Stimulated activated CD4-positive, alpha-beta T cell treated with anti-CD3 and anti-CD28 coated beads, TNF-alpha, amount 100 ng/mL, for 24 hours (primary cell): ENCODE measurements around the gene MAB21L2.
"Not testable (repeated sequence)": the region's sequence is repeated elsewhere in the genome, so short reads cannot be mapped to it uniquely, and the experiment has no call there.

Source experiments
- DNase-seq, 3 experiments: peaks; one replicate each; pipeline ENCODE4 v3.0.0-alpha.2; 2020; ENCODE audit warnings: low read depth in 3 of 3

Gene MAB21L2

DNA sequence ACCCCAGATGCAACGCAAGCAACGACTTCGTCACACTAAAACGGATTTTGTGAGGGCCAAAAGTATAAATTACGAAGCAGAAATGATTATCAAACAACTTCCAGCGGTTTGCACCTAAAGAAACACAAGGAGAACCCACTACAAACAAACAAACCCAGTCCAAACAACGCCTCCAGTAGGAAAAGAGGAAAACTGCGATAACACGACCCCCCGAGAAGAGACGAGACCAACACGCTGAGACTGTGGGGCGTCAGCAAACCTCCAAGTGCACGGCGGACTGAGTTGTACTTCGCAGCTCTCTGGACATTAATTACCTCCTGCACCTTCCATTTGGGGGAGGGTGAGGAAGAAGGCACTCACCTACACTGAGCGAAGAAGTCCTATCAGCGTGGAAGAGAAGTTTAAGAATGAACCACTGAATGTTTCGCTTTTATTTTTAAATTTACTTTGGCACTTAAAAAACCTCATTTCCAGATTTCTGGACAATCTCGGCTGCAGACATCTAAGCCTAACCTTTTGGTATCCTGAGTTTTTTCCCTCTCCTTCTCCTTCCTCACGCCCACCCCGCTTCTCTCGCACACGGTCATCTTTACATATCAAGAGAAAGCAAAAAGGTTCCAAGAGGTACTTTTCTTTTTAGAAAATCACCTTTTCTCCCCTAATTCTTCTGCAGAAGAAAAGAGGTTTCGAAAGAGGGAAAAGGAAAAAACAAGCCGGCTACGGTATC, at the start of gene MAB21L2:
MAB21L2 (plus strand) TSS at position 6 of the 727 bp plus-strand sequence. CDS start 879 bp downstream, outside the sequence.
- DNase-seq: no peak

DNA sequence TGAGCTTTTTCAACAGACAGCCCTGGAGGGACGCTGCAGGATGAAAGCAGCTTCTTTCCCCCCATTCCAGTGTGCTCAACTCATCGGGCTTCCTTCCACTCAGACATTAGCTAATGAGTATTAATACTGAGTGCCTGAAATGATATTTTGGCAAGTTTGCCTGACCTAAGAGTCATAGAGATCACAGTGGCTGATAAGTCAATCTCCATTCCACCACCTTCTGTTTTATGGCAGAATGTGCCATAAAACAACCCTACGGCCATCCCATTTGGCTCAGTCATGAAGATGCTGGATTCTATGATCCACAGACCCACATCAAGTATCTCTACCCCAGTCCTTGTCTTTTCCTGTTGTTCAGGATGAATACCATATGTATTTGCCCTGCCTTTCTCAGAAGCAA, 48.3 kb upstream of the MAB21L2 start:
- no peak for DNase-seq

DNA sequence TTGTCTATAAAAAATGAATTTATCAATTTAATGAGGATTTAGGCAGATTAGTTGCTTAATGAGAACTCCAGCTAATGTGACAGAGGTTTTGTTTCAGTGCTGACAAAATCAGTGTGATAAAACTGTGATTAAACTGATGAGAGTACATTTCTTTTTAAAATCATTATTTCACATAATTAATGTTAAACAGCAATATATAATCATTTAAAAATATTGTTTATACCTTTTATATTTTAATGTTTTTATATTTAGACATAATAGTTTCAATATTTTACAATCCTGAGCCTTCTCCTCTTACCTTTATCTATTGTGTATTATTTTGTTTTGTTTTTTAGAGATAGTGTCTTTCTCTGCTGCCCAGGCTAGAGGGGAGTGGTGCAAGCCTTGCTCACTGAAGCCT, 47.1 kb upstream of the MAB21L2 start:
- no peak for DNase-seq

DNA sequence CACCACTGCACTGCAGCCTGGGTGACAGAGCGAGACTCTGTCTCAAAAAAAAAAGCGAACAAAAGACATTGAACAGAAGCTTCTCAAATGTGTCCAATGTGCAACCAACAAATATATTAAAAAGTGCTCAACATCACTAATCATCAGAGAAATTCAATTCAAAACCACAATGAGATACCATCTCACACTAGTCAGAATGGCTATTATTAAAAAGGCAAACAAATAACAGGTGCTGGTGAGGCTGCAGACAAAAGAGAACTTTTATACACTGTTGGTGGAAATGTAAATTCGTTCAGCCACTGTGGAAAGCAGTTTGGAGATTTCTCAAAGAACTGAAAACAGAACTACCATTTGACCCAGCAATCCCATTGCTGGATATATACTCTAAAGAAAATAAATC, 44.0 kb upstream of the MAB21L2 start:
- DNase-seq: not testable (repeated sequence)

DNA sequence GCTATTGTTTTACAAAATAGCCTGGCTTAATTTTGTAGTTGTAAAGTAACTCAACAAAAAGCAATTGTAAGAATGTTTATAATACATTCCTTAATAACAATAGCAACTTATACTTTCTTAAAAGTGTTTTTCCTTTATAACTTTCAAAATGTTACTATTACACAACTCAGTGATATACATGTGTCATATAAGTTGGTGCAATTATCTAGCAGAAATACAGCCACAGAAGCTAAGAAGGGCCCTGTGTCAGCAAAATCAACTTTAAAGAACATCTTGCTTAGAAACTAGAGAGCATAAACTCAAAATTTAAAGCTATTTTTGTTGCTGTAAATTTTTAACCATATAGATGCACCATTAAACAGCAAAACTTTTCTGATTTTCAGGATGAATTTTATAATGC, 41.4 kb upstream of the MAB21L2 start:
- DNase-seq: no peak

DNA sequence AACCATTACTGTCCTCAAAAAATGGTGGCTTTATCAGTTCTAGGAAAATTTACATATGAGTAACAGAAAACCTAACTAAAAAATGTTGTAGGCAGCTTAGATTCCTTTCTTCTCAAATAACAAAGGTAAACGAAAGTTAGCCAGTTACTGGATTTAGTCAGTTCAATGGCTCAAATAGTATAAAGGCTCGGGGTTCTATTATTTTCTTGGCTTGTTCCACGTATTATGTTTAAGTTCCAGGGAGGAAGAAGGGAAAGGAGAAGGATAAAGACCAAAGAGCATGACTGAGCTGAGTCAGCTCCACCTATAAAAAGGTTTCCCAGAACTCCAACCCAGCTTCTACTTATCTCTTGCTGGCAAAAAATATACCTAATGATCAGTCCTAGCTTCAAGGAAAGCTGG, 41.0 kb upstream of the MAB21L2 start:
- no peak for DNase-seq

DNA sequence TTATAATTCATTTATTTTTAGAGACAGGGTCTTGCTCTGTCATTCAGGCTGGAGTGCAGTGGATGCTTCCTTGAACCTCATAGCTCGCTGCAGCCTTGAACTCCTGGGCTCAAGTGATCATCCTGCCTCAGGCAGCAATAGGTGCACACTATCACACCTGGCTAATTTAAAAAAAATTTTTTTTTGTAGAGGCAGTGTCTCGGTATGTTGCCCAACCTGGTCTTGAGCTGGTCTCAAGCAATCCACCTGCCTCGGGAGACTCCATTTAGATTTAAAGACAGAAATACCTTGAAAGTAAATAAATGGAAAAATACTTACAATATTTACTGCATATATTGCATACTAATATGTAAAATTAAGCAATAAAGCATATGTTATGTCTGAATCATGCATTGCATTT, 40.3 kb upstream of the MAB21L2 start:
- no peak for DNase-seq

DNA sequence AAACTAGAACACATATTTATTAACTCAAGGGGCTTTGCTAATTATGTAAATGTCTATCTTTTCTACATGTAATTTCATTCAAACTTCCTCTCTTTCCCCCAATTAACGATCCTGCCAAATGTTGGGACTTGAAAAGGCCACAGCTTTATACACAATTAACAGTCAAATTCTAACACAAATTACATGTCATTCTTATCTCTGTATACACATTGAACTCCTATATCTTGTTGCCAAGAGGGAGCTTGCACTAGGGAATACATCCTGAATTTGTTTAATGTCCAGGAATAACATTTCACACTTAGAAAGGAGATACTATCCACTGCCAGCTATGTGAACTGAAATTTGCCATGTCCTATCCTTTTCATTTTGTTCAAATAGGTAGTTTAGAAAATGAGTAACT, 38.9 kb upstream of the MAB21L2 start:
- DNase-seq: no peak

DNA sequence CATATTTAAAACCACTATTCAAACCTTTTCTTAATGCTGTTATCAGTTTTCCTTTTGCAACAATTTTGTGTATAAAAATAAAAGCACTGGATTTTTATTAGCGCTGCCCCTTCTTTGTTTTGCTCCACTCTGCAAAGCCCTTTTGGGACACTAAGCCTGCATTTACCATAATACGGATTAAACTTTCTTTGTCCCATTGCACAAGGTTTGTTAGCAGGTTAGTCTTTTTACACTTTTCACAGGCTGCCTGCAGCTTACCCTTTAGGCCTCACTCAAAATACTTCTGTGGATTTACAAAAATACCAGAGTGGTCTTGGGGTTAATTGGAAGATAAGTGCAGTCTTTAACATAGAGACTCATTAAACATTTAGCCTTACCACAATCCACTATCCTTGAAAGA, 35.7 kb upstream of the MAB21L2 start:
- no peak for DNase-seq

DNA sequence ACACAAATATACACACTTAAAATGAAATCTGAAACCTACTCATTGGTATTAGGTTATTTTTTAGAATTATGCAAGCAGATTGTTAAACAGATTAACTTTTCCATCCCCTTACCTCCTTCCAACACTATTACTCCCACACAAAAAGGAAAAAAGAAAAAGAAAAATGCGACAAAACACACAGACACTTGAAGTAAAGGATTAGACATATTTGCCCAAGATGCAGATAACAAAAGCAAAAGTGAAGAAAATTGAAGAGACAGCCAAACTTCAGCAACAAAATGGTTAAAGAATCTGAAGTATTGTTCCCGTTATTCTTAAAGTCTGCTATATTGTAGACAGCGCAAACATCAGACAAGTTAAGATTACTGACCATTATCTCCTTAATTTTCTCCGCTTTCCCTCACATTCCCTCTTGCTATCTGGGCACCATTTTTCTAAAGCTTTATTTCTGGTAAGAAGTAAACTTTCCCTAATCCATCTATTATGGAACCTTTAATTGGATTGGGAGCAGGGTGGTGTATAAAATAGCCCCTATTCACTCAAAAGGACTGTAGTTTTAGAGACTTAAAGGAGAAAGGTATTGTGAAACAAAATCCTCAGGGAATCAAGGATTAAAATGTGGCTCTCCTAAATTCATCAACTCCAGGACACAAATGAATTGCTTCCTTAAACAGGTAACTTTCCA, 34.7 kb upstream of the MAB21L2 start:
- DNase-seq: no peak

DNA sequence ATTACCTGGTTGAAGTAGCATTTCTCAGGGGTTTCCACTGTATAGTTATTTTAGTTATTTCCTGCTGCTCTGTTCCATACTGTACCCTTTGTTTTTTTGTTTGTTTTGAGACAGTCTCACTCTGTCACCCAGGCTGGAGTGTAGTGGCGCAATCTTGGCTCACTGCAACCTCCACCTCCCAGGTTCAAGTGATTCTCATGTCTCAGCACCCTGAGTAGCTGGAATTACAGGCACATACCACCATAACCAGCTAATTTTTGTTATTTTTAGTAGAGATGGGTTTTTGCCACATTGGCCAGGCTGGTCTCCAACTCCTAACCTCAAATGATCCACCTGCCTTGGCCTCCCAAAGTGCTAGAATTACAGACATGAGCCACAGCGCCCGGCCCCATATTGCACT, 24.1 kb upstream of the MAB21L2 start:
- not testable (repeated sequence) for DNase-seq

DNA sequence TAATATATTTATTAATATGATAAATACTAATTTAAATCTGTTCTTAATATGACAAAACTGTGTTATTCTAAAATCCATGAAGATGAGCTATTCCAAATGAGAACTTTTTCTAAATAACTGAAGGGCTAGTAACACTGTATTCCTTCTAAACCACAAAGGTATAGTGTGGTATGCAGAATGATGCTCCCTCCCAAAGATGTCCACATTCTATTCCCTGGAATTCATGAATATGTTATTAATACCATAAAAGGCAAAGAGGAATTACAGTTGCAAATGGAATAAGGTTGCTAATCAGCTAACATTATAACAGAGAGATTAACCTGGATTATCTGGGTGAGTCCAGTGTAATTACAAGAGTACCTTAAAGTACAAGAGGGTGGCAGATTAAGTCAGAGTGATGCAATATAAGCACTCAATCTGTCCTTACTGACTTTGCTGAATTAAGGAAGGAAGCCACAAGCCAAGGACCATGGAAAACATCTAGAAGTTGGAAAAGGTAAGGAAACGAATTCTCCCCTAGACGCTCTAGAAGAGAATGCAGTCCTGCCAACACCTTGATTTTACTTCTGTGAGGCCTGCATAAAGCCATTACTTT, 20.7 kb upstream of the MAB21L2 start:
- no peak for DNase-seq

DNA sequence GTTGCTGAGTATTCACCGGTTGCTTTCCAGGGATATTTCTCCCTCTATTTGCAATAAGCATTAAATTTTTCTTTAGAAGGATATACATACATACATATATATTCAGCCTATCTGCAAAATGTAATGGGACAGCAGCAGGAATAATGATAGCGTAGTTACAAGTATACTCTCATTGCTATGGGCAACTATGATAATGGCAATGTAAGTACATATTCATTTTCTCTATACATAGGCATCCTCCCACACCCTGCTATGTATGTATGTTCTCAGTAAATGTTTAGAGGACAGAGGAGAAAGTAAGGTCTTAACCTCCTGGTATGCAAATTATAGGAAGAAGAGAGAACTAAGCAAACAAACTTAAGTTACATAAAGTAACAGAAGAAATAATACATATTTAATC, 19.7 kb upstream of the MAB21L2 start:
- no peak for DNase-seq

DNA sequence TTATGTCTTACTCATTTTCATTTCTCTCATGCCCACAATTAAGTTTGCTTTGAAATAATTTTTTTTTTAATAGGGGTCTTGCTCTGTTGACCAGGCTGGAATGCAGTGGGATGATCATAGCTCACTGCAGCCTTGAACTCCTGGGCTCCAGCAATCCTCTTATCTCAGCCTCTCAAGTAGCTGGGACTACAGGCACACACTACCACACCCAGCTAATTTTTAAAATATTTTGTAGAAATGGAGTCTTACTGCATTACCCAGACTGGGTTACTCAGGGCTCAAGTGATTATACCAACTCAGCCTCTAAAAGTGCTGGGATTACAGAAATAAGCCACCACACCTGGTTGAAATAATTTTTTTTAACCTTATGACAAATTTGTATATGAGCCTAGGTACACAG, 19.2 kb upstream of the MAB21L2 start:
- DNase-seq: no peak

DNA sequence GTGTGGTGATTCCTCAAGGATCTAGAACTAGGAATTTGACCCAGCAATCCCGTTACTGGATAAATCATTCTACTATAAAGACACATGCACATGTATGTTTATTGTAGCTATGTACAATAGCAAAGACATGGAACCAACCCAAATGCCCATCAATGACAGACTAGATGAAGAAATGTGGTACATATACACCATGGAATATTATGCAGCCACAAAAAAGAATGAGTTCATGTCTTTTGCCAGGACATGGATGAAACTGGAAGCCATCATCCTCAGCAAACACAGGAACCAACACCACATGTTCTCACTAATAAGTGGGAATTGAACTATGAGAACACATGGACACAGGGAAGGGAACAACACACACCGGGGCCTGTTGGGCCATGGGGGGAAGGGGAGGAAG, 17.0 kb upstream of the MAB21L2 start:
- not testable (repeated sequence) for DNase-seq

DNA sequence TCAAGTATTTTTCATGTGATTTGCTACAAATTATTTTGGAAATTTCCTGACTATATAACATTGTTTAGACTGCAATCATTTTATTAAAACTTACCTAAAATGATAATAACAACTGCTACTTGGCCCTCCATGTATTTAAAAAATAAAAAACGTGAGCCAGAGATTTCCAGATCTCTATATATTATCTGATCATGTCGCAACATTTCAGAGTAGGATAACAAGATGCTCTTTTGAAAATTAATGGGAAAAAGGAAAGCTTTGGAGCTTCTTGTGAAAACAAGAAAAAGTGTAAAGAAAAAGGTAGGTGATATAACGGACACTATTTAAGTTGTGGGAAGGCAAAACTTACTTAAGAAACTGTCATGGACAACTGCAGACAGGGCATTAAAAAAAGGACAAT, 14.9 kb upstream of the MAB21L2 start:
- no peak for DNase-seq

DNA sequence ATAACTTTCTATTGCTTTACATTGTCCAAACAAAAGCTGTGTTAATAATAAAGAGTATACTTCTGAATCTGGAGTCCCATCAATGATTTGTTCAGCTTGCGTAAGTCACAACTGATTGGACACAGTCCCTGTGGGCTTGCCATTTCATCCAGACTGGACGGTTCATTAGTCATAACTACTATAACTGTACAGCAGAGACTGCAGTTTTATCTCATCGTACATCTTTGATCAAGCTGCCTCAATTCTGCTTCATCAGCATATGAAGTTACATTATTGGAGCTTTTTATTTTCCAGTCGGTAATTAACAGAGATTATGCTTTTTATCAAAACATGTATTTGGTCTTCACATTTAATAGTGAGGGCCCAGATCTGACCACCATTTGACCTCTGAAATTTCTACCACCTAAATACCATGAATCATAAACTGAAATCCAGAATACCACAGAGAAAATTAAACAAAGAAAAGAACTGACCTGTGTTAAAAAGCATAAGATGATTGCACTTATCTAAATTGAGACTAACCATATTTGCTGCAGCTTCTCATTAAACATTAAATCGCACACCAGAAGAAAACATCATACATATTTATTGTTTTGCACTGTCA, 12.5 kb upstream of the MAB21L2 start:
- DNase-seq: no peak

DNA sequence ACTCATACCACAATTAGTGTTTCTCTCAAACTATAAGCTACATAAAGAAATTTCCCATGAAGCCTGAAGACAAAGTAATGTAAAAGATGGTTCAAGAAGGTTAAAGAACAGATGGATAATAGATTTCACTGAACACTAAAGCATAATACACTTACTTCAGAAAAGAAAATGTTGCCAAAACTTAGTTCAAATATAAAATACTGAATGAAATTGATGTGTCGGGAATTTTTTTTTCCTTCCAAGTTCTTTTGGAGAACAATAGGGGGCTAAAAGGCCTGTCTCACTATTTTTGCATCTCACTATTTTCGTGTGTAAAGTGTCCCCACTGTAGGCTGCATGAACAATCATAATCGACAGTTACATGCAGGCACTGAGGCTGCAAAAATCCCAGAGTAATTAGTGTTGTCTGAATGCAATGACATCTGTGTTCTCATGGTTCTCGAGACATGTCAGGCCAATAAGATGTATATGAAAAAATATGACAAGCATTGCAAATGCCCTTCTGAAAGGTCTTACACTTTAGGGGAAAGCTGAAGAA, 11.9 kb upstream of the MAB21L2 start:
- DNase-seq: no peak

DNA sequence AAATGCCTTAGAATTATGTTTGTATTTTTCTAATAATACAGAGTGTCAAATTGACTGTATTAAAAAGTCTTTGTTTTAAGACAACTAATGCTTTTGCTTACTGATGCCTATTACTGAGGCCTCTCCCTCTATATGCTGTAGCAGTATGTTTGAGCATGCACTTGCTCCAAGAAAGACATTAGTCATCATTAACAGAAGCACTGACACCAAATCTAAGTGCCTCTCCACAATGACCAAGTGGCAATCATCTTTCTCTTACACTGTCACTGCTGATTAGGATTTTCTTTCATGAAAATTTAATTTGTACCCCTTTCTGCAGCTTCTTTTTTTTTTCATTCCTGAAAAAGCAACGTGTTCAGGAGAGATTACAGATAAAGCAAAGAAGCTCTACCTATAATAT, 11.1 kb upstream of the MAB21L2 start:
- DNase-seq: no peak

DNA sequence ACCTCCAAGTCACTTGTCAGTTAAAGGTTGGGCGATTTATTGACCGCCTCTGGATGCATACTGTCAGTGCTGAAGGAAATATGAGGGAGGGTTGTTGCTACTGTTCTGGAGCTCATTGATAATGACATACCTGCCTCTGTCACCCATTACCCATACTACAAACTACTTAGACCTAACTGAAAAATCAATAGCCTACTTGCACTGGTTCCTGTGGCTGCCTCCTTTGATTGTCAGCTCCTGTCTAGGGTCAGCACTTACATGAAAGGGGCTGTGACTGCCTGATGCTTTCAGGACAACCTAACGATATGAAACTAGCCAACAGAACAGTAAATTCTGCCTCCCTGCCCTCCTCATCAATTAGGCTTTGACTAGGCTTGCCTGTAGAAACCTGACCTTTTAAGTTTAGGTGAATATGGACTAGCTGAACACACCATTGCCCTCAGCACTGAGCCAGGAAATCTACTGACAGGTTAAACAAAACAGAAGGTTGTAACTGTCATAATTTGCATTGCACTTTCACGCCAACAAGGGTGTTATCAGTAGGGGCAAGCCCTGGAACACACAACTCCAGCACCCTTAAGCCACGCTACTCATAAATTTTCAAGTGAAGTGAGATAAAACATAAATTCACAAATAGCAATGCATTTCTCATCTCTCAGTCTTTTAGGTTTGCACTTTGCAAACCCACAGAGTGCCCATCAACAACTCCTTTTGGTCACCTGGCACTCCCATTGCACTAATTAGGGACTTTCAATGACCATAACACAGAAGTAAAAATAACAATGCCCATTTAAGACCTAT, 9.0 kb upstream of the MAB21L2 start:
- no peak for DNase-seq

DNA sequence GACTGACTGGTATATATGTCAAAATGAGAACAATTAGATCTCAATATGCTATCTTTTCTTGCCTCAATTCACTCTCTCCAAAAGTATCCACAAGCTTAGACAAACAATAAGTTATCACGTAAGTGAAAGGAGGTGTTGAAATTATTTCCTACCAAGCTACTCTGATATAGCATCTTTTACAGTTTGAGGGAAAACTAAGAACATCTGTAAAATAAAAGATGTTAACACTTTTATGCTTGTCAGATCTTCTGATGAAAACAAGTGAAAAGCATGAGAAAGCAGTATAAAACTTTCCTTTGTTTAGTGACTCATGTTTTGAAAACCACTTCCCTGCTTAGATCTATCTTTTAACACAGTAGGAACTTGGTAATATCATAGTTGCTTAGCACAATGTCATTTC, 8.4 kb upstream of the MAB21L2 start:
- DNase-seq: no peak

DNA sequence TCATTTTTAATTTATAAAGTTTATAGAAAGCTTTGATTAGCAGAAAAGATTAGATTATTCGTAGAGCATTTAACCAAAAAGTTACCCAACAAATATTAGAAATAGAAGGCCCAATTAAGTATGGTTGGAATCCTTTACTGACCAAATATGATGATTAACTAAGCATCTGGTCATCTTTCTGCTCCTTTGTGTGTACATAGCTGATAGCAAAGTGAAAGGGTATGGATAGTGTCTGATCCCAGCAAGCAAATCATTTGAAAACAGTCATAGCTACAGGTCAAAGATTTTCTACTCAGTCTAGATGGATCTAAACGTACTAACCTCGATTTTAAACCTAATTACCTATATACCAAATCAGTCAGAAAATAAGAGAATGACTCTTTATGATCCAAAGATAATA, 7.3 kb upstream of the MAB21L2 start:
- no peak for DNase-seq
